Pancreas (tissue), 10 donors: ENCODE results near the gene NSUN7. TPM values are rescaled to one million over a fixed set of nuclear protein-coding genes. Genes with fewer than 3 reads are reported as not detected.

Experiments used
- ATAC-seq, 4 donors: fragments of 200-7000 bp; cut with Tn5 transposase; one replicate each; pipeline versions ENCODE4 v1.8.0 to v1.9.1; 2020; ENCODE audit warnings: mild to moderate bottlenecking in 4 of 4, moderate library complexity in 4 of 4
- DNase-seq, 6 donors: peaks; one replicate each; pipeline ENCODE4 v3.0.0-alpha.2; 2020
- FAIRE-seq: peaks from 2 replicates; lab custom pipeline; 2012; peaks lifted over from hg19 to GRCh38; lab: Jason Lieb, UNC
- H3K27ac ChIP-seq, 4 donors: fragments of 200-600 bp; sonication (generic); 1 replicate in 3 of 4; 2 replicates in 1 of 4; pipeline versions ENCODE4 v1.5.0 to v1.8.0; 2020
- H3K27me3 ChIP-seq, 4 donors: fragments of 200-600 bp; one replicate each; pipeline ENCODE4 v1.8.0; 2021
- H3K36me3 ChIP-seq, 3 donors: fragments of 200-600 bp; sonication (generic) in 1 of 3; one replicate each; pipeline versions ENCODE4 v1.5.0 to v1.8.0; 2020 to 2021
- H3K4me1 ChIP-seq, 3 donors: fragments of 200-600 bp; one replicate each; pipeline ENCODE4 v1.8.0; 2021
- H3K4me3 ChIP-seq, 4 donors: fragments of 200-600 bp; sonication (generic) in 2 of 4; one replicate each; pipeline versions ENCODE4 v1.5.0 to v1.8.0; 2020 to 2021
- H3K9me3 ChIP-seq, 4 donors: fragments of 200-600 bp; one replicate each; pipeline ENCODE4 v1.8.0; 2021
- CTCF ChIP-seq, 4 donors: fragments of 200-600 bp; sonication (generic) in 3 of 4; IDR thresholded peaks; one replicate each; pipeline versions ENCODE4 v1.5.0 to v1.8.0; 2021; ENCODE audit warnings: antibody characterized with exemption in 4 of 4
- WGBS, 2 donors: extraction: QIAGEN DNeasy Blood & Tissue Kit; methylation state at CpG; one replicate each; pipeline ENCODE4 v1.1.7; 2013; 5-methylcytosine and 5-hydroxymethylcytosine counted together
- intact Hi-C, 3 donors: fragments of 100-400 bp; cut with DNase I; formaldehyde crosslinking; loops; one replicate each; pipeline versions ENCODE4 v1.11.1 to v1.14.2; 2022
- polyA plus RNA-seq, 2 donors: library from polyadenylated mRNA; stranded (reverse); fragments of 200-250 nt; gene quantifications; one replicate each; pipeline ENCODE4 v1.2.3, GENCODE V29; 2013
- total RNA-seq, 6 donors: library from RNA; stranded (reverse); fragmentation: NEBNext Ultra II Directional in 4 of 6; extraction: Animal tissue kit (Norgen Biotek cat#: 25700) in 4 of 6; gene quantifications; one replicate each; pipeline versions ENCODE4 v1.2.1 to v1.2.4, GENCODE V29; 2021 to 2023
- donor health status: healthy with polysubstance abuse.
- donor health status: DM: no; HTN: no; CAD: no; lungs with moderate emphysema.
- donor health status: DM: no; HTN: no; CAD: no.
- donor health status: control.
- donor health status: control.
- donor health status: Bipolar disorder and iron deficiency.
- donor health status: DM: yes; HTN: yes; CAD: no.
- donor health status: DM: no; HTN: no; CAD: no.
- donor health status: DM: no; HTN: no; CAD: no.
- donor health status: DM: yes; HTN: yes; CAD: no.

NSUN7 gene
- total and polyA plus RNA-seq, 8 donors, result 4.5 to 10.5 (median 6.3) TPM

GRCh38 chr4:40850496-40850895, 100.7 kb downstream of the NSUN7 start:
- Histone ChIP-seq H3K36me3 (no peaks in the 10 kb centered on the region), H3K27me3 (no peaks in the 10 kb centered on the region), H3K4me1 (no peaks in the 10 kb centered on the region), H3K27ac (no peak overlapping the region), H3K4me3 (no peak overlapping the region), H3K9me3 (no peaks in the 10 kb centered on the region)
- WGBS, 2 donors, result 82 to 87% methylated on average over 4 of the region's 4 CpGs
- no peak for TF ChIP-seq CTCF (IDR thresholded peaks at IDR 0.05)
- no peak for ATAC-seq
- FAIRE-seq, result no peak
- intact Hi-C loops, result no loop called here
- no peak for DNase-seq

GRCh38 chr4:40856277-40856839, 106.6 kb downstream of the NSUN7 start:
- no peaks in the 10 kb centered on the region for H3K4me1 ChIP-seq
- no peaks in the 10 kb centered on the region for H3K9me3 ChIP-seq
- intact Hi-C loops, result no loop called here
- ATAC-seq (no peak), DNase-seq (no peak), FAIRE-seq (no peak)
- TF ChIP-seq CTCF (IDR thresholded peaks at IDR 0.05), result no peak
- H3K27me3 ChIP-seq, result no peaks in the 10 kb centered on the region
- no peaks in the 10 kb centered on the region for H3K36me3 ChIP-seq
- WGBS, 2 donors, result 74 to 82% methylated on average over 16 of the region's 16 CpGs
- H3K27ac ChIP-seq, result no peak overlapping the region
- peak overlapping the region in 2 of 4 donors; percentile 18 to 43 for H3K4me3 ChIP-seq

DNA sequence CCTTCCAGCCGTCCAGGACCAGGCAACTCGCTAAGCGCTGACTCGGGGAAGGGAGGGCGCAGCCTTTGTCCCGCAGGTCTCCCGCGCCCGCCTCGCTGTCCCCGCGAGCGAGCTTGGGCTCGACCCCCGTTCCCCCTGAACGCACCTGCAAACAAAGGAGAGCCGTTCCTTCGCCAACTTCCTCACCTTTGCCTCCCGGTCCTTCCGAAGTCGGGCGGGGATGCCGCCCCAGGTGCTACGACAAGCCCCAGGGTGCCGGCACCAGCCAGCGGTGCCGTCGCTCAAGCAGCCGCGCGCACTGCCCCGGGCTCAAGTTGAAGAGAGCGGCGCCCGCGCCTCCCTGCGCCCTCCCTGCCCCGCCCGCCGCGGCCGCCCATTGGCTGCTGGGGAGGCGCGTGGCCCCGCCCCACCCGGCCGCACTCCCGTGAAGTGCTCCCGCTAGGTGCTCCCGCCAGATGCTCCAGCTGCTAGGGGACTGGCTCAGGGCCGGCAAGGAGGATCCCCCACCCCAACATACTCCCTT, 107.1 kb downstream of the NSUN7 start:
- H3K4me1 ChIP-seq, result no peaks in the 10 kb centered on the region
- ATAC-seq, result peak; percentile 97 to 100 (median 99)
- 13 to 16% methylated on average over 47 to 51 of the region's 51 CpGs for WGBS, 2 donors
- H3K36me3 ChIP-seq, result no peaks in the 10 kb centered on the region
- DNase-seq, result peak; percentile 25 to 88 (median 56)
- no peak for FAIRE-seq
- H3K4me3 ChIP-seq, result peak overlapping the region in 3 of 4 donors; percentile 18 to 43 (median 22)
- H3K27me3 ChIP-seq, result no peaks in the 10 kb centered on the region
- H3K27ac ChIP-seq, result no peak overlapping the region
- no peaks in the 10 kb centered on the region for H3K9me3 ChIP-seq
- TF ChIP-seq CTCF (IDR thresholded peaks at IDR 0.05), result no peak
- intact Hi-C loops, result no loop called here

DNA sequence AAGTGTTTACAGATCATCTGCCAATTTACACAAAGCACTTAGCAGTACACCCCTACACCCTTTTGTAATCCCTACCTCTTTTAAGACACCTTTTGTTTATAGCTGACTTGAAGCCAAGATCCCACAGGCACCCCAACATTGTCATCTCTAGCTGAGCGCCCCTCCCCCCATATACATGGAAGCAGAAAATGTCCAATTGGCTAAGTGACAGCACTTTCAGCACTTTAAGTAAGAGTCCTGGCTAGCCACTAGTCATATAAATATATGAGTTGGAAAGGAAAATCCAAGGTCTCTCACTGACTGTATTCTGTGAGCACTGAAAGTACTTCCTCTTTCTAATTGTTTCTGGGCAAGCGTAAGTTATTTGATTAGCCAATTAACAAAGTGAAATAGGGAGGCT, 108.2 kb downstream of the NSUN7 start:
- ATAC-seq (no peak), FAIRE-seq (no peak), DNase-seq (no peak)
- no peaks in the 10 kb centered on the region for H3K27me3 ChIP-seq
- no peaks in the 10 kb centered on the region for H3K9me3 ChIP-seq
- 92 to 95% methylated on average over 2 of the region's 2 CpGs for whole genome bisulfite sequencing, 2 donors
- no peaks in the 10 kb centered on the region for H3K4me1 ChIP-seq
- no peak overlapping the region for H3K4me3 ChIP-seq
- H3K36me3 ChIP-seq, result no peaks in the 10 kb centered on the region
- intact Hi-C loops, result no loop called here
- H3K27ac ChIP-seq, result no peak overlapping the region
- no peak for TF ChIP-seq CTCF (IDR thresholded peaks at IDR 0.05)

GRCh38 chr4:40858962-40859361, 109.2 kb downstream of the NSUN7 start:
- no peak for DNase-seq
- intact Hi-C loops, result no loop called here
- no peak for ATAC-seq
- Histone ChIP-seq H3K27ac (no peak overlapping the region), H3K4me3 (no peak overlapping the region), H3K36me3 (no peaks in the 10 kb centered on the region), H3K27me3 (no peaks in the 10 kb centered on the region), H3K4me1 (no peaks in the 10 kb centered on the region), H3K9me3 (no peaks in the 10 kb centered on the region)
- no peak for TF ChIP-seq CTCF (IDR thresholded peaks at IDR 0.05)
- no peak for FAIRE-seq
- WGBS, 2 donors, result 89 to 100% methylated on average over 2 of the region's 2 CpGs
